GM21528 (cell line): ENCODE results near the gene LYRM9.
"Not testable (repeated sequence)": the region's sequence is repeated elsewhere in the genome, so short reads cannot be mapped to it uniquely, and the experiment has no call there.

ENCODE experiments used
- ATAC-seq: cut with Tn5 transposase; IDR thresholded peaks from one replicate; pipeline ENCODE4 v1.9.1; 2021; ENCODE audit warnings: mild to moderate bottlenecking, moderate library complexity; ENCODE audit not compliant: unreplicated experiment, low FRiP score

Gene LYRM9

GRCh38 chr17:27907976-27908558 lies 14.9 kb upstream of the LYRM9 start:
- no peak for ATAC-seq

DNA sequence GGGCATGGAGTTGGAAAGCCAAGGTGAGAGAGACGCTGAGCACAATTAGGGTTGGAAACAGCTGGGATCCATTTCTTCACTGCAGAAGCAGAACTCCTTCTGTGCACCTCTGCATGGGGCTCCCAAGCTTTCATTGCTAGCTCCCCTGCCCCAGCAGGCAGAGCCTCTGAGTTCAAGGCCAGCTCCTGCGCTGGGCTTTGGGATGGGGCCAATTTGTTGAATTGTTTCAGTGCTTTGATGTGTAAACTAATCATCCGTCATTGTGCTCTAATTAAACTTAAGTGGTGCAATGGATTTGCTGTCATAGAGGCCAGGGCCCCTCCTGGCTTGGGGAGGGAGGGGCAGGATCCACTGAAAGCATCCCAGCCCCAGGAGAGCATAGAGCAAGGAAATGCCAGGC lies 13.5 kb upstream of the LYRM9 start:
- ATAC-seq: no peak

DNA sequence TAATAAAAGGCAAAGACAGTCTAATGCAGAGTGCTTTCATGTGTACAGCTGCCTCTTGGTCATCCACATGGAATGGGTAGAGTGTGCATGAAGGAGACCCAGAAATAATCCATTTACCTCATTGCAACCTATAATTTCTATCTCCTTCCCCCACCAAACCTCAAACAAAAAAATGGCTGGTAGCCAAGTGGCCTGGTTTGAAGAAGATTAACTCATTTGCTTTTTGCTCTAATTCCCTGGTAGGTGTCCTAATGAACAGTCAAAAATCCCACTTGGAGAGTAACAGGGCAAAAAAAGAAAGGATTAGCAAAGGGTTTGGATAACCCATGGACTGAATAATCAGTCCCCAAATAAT lies 13.0 kb upstream of the LYRM9 start:
- no peak for ATAC-seq

DNA sequence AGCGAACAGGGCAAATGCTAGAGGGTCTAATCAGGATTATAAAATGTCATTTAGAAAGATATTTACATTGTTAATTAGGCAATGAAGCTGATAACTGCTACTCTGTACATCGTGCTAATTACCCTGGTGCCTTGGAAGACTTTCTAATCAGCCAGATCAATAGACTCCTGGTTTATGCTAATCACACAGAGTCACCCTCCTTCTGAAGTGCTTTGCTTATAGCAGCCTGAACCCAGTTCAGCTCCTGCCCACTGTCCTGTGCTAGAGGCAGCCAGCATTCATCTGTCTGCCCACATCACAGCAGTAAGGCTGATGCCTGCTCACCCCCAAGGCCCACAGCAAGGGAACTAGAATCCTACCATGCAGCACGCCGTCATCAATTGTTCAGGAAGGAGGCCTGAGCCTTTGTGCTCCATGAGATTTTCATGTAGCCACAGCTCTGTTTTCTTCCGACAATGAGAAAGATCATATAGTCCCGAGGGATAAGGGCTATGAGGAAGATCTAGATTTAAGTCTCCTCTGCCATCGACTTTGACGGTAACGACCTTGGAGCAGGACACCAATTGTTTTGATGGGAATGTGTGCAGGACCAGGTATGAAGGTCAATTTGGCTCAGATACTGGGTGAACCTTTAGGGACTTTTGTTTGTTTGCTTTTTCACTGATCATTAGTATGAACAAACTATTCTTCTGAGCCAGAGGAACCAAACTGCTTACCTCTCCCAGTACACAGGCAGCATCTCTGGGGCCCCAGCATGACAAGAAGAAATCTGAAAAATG lies 12.5 kb upstream of the LYRM9 start:
- ATAC-seq: no peak

DNA sequence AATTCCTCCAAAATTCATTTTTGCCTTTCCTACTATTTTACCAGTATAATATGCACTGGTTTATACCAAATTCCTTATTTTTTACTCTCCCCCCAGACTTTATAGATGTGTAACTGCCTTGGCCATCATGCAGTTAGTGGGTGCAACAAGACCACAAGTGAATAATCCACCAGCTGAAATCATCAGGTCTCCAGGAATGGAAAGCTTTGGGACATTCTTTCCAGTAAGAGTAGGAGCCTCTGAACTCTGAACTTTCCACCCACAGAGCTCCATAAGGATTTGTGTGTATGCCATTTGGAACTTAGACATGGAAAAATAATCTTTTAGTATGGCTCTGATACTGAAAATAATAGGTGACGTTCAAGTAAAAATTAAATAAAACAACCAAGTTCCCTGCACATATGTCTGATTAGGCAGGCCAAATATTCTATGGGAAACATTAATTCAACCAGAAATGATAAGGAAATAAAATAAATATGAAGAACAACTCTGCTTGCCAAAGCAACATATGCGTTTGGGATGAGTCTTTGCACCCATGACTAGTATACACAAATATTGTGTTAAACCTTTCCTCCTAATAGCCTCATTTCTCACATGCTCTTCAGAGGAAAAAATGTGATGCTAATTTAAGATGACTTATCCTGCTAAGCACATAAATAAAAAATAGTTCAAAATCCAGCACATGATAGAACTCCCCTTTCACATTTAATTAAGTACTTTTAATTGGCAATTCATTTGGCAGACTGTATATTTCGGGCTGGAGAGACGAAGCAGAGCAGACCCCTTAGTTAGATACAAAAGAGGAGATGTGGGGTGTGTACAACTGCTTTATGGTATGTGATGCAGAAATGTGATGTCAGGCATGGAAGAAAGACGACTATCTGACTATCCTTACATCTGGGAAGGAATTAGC lies 11.6 kb upstream of the LYRM9 start:
- no peak for ATAC-seq

- no peak for ATAC-seq
Measured at GRCh38 chr17:27904114-27904513, 10.9 kb upstream of the LYRM9 start.

DNA sequence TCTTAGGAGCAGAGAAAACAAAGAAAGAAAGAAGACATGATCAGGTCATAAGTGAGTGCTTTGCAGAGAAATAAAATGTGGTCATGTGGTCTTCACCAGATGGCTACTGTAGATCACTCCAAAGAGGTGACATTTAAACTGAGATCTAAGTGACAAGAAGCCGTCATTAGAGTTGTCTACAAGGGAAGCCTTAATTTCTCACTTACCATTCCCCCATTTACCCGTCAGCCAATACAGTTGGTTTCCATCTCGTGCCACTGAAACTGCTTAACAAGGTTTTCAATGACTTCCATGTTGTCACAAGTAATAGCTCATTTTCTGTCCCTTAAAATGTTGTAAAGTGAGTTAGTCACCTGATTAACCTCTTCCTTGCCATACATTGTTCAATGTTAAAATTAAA lies 6.4 kb upstream of the LYRM9 start:
- ATAC-seq: no peak

DNA sequence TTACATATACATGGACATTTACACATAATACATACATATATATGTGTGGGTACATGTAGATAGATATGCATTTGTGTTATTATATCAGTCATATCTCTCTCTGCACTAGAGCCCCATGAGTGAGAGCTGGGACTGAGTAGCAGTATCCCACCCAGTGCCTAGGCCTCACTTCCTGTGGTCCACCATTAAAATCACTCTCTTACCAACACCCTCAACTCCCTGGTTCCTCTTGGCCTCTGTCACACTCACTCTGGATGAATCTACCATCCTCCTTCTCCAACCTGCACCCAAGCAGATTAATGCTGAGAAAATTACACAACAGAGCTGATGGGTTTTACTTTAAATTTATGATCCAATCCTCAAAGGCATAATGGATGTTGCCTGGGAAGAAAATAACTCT lies 4.9 kb upstream of the LYRM9 start:
- ATAC-seq: no peak

DNA sequence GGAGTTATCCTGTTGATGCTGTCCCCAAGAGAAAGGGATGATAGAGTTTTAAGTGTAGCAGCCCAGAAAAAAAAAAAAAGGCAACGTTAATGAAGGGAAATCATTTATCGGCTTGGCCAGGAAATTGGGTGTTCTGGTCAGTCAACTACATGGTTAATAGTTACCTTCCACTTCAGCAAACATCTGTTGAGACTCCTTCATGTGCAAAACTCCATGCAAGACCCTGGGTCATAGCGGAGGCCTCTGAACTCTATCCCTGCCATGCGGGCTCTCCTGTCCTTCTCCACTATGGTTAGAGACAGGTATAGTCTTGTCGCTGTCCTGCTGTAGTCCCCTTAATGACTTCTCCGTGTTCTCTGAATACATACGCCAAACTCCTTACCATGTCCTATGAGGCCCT lies 3.5 kb upstream of the LYRM9 start:
- no peak for ATAC-seq

DNA sequence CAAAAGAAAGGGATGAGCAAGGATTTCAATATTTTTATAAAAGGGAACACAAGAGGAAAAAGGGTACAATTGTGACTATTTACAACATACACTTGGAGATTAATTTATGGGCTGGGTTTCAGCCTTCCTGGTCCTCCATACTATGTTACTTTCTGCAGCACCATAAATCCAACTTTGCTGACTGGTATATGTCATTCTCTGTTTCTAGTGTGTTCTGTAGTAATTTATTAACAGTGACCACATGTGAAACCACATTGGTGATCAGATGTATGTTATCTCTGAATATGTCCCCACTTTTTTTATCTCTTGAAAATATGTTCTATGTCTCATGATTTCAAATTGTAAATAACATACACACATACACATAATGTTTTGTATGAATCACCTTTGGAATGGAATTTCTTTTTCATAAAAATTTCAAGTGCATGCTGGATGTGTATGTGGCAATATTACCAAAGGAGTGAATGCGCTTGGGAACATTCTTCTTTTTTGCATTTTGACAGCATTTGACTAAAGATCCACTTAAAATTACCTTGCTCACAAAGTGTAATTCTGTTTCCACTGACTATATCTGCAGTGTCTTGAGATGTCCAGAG lies 2.9 kb upstream of the LYRM9 start:
- no peak for ATAC-seq

- no peak for ATAC-seq
Measured at GRCh38 chr17:27895123-27895895, 2.1 kb upstream of the LYRM9 start.

DNA sequence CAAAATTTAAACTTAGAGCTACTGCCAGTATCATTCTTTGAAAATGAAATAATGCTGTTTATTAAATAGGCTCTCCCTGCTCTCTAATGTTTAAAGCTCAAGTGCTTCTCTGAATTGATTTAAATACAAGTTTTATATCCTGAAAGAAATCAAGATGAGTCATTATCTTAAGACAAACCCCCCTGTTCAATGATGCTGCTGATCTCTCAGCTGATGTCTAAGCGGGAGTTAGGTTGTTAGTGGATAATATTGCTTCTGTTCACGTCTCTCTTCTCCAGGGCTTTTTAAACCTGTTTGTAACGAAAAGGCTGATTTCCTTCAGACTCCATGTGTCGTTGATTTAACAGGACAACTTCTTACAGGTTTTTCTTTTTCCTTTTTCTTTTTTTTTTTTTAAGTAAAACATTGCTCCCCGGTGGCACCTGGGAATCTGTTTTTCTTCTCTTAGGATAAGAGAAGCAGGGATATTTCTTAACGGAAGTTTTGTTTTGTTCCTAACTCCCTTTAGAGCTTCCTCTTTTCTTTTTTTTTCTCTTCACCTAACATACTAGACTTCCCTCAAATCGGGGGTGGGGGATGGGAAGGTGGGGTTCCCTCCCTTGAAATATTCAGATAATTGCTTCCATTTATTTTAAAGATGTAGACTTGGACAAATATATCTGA lies 807 bp upstream of the LYRM9 start:
- ATAC-seq: no peak

DNA sequence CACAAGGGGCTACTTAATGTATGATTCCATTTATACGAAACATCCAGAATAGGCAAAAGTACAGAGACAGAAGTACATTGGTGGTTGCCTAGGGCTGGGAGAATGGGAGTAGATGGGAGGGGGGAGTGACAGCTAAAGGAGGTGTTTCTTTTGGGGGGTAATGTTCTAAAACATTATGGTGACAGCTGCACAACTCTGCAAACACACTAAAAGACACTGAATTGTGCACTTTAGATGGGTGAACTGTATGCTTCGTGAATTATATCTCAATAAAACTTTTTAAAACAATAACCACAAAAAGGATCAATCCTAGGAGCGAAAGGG lies 661 bp downstream of the LYRM9 start:
- ATAC-seq: no peak

- ATAC-seq: no peak
Measured at GRCh38 chr17:27891841-27892240, 1.3 kb downstream of the LYRM9 start.

GRCh38 chr17:27889711-27890251 lies 3.4 kb downstream of the LYRM9 start:
- no peak for ATAC-seq

GRCh38 chr17:27888945-27889344 lies 4.2 kb downstream of the LYRM9 start:
- no peak for ATAC-seq

DNA sequence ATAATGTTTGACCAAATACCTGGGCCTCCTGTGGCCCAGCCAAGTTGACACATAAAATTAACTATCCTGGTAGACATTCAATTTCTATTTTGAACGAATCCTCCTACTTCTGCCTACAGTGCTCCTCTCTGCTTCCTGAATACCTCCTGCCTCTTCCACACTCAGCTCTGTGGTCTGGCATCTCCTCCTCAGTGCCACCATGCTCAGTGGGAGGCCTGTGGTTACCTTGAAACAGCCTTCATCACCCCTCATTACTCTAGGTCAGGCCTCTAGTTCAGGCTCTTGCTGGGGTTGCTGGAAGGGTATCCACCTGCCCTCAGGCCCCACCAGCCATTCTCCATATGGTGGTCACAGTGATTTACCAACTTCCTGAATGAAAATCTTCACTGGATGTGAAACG lies 5.1 kb downstream of the LYRM9 start:
- no peak for ATAC-seq

- not testable (repeated sequence) for ATAC-seq
Measured at GRCh38 chr17:27886348-27886906, 6.7 kb downstream of the LYRM9 start.

GRCh38 chr17:27882162-27882840 lies 10.9 kb downstream of the LYRM9 start:
- no peak for ATAC-seq
